Cardiac muscle cell (in vitro differentiated cells and primary cell): ENCODE data around the gene MRRF. TPM values are rescaled to one million over a fixed set of nuclear protein-coding genes. Genes with fewer than 3 reads are reported as not detected.

Experiments
- DNase-seq, 2 donors: peaks; one replicate each; pipeline versions ENCODE4 v3.0.0 to v3.0.0-alpha.2; 2010 to 2017; ENCODE audit warnings: low read depth in 1 of 2, low spot score in 1 of 2
- H3K27ac ChIP-seq: fragments of 200-600 bp; sonication (generic); 2 replicates; pipeline ENCODE4 v1.5.1; 2016
- H3K27me3 ChIP-seq: fragments of 200-600 bp; sonication (generic); 2 replicates; pipeline ENCODE4 v1.6.0; 2016; ENCODE audit warnings: control low read depth
- H3K36me3 ChIP-seq: fragments of 200-600 bp; sonication (generic); 2 replicates; pipeline ENCODE4 v1.5.1; 2016; ENCODE audit warnings: control low read depth
- H3K4me1 ChIP-seq: fragments of 200-600 bp; sonication (generic); 2 replicates; pipeline ENCODE4 v1.8.1; 2017; ENCODE audit warnings: low read depth, mild to moderate bottlenecking, mixed run types
- H3K4me3 ChIP-seq: fragments of 200-600 bp; sonication (generic); 2 replicates; pipeline ENCODE4 v1.5.1; 2016; ENCODE audit warnings: mild to moderate bottlenecking
- H3K9me3 ChIP-seq: fragments of 200-600 bp; sonication (generic); 2 replicates; pipeline ENCODE4 v1.5.1; 2017; ENCODE audit warnings: low read depth, mild to moderate bottlenecking, control low read depth
- CTCF ChIP-seq: IDR thresholded peaks from 2 replicates; pipeline ENCODE4 v1.5.1; 2012; ENCODE audit warnings: low read depth, mild to moderate bottlenecking, low read length
- polyA plus RNA-seq: library from polyadenylated mRNA; unstranded; fragments of >200 nt; fragmentation: Nextera tagmentation; extraction: Ambion mirVana; gene quantifications from 2 replicates; pipeline ENCODE4 v1.2.1, GENCODE V29; 2016
- total RNA-seq: library from RNA; depleted of rRNA; stranded (reverse); fragments of >200 nt; gene quantifications from 2 replicates; pipeline ENCODE4 v1.2.3, GENCODE V29; 2016

MRRF gene
- total and polyA plus RNA-seq, 2 experiments from 2014 or later, result 44.4 to 45.5 TPM

- no peak overlapping the region for H3K27ac ChIP-seq
- H3K9me3 ChIP-seq, result no peaks in the 10 kb centered on the region
- TF ChIP-seq CTCF, result no peak
- H3K4me1 ChIP-seq, result peaks cover 15% of the 10 kb centered on the region
- no peak overlapping the region for H3K4me3 ChIP-seq
- H3K36me3 ChIP-seq, result peaks cover 37% of the 10 kb centered on the region
- DNase-seq, result no peak
- H3K27me3 ChIP-seq, result no peaks in the 10 kb centered on the region
These were observed 22.1 kb downstream of the MRRF start for GRCh38 chr9:122286764-122287163.

DNA sequence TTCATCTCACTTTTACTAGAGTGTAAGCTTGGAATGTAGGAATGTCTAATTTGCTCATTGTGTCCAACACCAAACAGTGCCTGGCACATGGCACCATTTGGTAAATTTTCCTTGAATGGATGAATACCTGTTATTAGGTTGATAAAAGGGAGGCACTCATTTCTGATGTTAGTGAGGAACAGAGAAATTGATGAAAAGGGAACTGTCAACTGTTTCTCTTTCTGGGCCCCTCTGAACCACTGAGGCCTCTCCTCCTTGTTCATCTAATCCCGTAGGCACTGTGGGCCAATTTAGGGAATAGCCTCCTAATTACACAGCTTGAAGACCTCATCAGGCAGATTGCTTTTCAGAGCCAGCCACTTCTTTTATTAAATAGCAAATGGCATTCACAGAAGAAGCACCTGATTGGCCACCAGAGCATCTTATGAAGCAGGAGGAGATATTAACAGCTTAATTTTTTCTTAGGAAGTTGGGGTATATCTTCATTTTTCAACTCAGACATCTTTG lies 22.6 kb downstream of the MRRF start:
- DNase-seq, result no peak
- H3K27me3 ChIP-seq, result no peaks in the 10 kb centered on the region
- H3K36me3 ChIP-seq, result peaks cover 38% of the 10 kb centered on the region
- H3K27ac ChIP-seq, result no peak overlapping the region
- H3K4me1 ChIP-seq, result peaks cover 9% of the 10 kb centered on the region
- no peak overlapping the region for H3K4me3 ChIP-seq
- no peak for TF ChIP-seq CTCF
- H3K9me3 ChIP-seq, result no peaks in the 10 kb centered on the region

DNA sequence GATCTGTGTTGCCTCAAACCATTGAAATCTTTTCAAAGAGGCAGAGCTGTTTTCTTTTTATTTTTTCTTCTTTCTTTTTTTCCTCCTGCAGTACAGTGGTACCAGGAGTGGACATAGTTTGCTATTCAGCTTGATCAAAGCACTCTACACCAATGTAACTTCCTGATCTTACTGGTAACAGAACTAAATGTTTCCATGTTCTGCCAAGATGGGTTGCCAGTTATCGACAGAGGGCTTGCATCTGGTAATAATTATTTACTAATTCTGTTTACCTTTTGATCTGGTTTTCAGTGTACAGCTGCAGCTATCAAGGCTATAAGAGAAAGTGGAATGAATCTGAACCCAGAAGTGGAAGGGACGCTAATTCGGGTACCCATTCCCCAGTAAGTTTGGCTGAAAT lies 26.8 kb downstream of the MRRF start:
- Histone ChIP-seq H3K27me3 (no peaks in the 10 kb centered on the region), H3K4me3 (no peak overlapping the region), H3K9me3 (no peaks in the 10 kb centered on the region), H3K36me3 (peaks cover 22% of the 10 kb centered on the region), H3K27ac (no peak overlapping the region), H3K4me1 (peaks cover 16% of the 10 kb centered on the region)
- no peak for DNase-seq
- TF ChIP-seq CTCF, result no peak

DNA sequence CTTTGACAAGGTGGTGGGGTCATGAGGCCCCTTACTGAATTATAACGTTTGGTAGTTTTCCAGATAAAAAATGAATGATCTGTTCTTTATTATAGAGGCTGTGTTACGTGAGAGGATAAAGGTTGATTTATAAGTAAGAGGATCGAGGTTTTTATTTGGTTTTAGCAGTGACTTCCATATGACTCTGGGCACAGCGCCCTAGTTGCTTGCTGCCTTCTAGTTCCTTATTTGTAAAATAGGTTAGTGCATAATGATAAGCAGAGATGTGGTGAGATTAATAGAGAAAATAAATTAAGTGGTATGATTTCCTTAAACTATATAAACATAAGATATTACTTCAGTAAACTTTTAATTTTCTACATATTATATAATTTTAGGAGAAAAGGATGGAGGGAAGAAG lies 29.8 kb downstream of the MRRF start:
- Histone ChIP-seq H3K27ac (peak overlapping the region; percentile 57), H3K4me1 (peaks cover 15% of the 10 kb centered on the region), H3K36me3 (peaks cover 12% of the 10 kb centered on the region), H3K9me3 (no peaks in the 10 kb centered on the region), H3K27me3 (no peaks in the 10 kb centered on the region), H3K4me3 (no peak overlapping the region)
- DNase-seq, result no peak
- TF ChIP-seq CTCF, result no peak

DNA sequence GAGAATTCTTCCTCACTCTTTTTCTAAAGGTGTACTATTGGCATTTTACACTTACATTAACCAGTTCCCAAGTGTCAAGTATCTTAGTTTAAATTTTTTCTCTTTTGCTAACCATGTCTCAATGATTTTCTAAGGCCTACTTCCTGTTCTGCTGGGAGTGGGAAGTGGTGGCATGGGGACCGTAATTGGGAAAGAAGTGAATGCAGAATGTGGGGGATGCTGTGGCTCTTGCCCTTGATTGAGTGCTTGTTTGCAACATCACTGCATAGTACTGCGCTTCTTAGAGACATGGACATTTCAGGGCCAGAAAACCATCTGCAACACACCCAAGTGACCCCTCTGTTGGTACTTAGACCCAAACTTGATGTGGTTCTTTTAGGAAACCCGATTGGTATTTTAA lies 32.8 kb downstream of the MRRF start:
- H3K4me3 ChIP-seq, result no peak overlapping the region
- H3K4me1 ChIP-seq, result peaks cover 7% of the 10 kb centered on the region
- no peaks in the 10 kb centered on the region for H3K9me3 ChIP-seq
- DNase-seq, result no peak
- no peak for TF ChIP-seq CTCF
- peaks cover 7% of the 10 kb centered on the region for H3K36me3 ChIP-seq
- H3K27ac ChIP-seq, result no peak overlapping the region
- no peaks in the 10 kb centered on the region for H3K27me3 ChIP-seq
